GM15510 (cell line): ENCODE measurements around the gene SH2D5.

Experiments used
- POLR2A ChIP-seq: IDR thresholded peaks from 3 replicates; pipeline ENCODE4 v1.6.1; 2011; ENCODE audit warnings: borderline replicate concordance; ENCODE audit not compliant: insufficient read length; ENCODE audit errors: extremely low read depth

SH2D5 gene

DNA sequence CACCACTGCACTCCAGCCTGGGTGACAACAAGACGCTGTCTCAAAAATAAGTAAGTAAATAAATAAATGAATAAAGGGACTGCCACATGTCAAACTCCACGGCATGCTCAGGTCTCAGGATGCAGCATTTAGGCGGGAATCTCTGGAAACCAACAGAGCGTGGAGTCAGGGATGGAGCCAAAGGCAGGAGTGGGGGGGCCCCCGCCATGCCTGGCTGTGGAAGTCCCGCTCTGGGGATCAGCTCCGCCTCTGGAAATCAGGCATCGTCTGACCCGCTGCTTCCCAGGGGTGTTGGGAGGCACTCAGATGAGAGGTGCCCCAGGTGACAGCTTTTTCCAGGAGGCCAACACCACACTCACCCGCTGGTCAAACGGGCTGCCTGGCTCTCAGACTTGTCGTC is 34.9 kb downstream of the SH2D5 start:
- no peak for TF ChIP-seq POLR2A

DNA sequence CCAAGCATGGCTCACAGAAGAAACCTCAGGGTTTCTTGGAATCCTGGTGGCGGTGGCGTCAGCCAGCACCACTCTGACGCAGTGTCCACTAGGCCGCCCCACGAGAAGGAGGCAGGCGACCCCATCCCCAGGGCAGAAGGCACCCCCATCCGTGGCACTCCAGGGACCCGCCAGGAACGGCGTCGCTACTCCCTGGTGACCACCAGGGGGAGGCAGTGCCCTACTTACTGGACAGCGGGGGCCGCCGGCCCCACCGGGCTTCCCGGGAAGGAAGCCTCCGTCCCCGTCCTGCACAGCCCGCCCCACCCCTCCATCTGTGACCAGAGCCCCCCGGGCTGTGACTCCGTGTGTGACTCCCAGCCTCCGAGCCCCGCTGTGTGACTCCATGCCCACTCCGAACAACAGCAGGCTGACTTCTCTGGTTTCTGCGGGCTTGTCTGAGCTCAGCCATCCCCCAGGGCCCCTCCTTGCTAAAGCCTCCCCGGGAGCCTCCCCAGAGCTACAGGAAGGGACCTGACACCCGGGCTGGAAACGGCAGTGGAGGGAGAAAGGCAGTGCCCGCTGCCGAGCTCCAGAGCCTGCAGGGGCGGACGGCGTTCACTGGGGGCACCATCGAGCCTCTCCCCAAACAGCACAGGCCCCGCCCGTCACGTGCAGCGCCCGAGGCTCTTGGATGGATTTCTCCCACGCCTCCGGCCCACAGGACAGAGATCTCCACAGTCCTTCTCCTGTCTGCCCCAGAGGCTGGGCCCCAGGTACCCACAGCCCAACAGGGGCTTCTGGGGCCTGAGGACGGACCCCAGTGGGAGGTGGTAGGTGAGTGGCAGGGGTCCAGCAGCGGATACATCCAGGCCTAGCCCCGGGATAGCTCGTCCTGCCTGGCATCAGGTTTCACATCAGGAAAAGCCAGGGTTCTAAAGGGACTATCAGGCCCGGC is 35.8 kb downstream of the SH2D5 start:
- TF ChIP-seq POLR2A: no peak

DNA sequence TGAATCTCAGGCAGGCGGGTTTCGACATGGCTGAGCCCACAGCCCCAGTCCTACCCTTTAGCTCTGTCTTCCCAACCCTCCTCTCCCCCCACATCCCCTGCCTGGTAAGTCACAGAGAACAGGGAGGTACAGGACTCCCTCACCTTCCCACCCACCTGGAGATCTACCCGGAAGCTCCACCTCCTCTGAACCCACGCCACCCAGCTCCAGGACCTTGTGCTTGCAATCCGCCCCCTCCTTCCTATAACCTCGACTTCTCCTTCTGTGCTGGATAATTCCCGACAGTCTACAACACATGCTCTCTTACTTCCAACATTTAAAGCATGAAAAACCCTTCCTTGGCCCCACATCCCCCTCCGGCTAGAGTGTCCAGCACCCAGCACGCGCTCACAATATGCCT is 37.0 kb downstream of the SH2D5 start:
- TF ChIP-seq POLR2A: no peak

- TF ChIP-seq POLR2A: no peak
Observed at GRCh38 chr1:20693623-20694022, 38.9 kb downstream of the SH2D5 start.

GRCh38 chr1:20691872-20692271 is 40.6 kb downstream of the SH2D5 start:
- TF ChIP-seq POLR2A: no peak

DNA sequence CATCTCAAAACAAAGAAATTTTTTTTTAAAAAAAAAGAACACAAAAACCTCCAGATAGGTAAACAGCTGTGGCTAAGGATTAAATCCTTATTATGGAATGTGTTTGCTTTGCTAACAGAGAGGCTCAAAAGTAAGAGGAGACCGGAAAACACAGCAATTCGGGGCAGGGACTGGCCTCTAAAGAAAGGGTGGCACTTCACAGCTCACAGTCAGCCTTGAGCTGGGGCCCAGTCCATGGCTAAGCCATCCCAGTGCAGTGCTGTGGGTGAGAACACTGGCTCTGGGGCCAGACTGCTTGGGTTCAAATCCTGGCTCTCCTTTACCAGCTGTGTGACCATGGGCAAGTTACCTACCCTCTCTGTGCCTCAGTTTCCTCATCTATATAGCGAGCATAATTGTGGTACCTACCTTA is 42.9 kb downstream of the SH2D5 start:
- no peak for TF ChIP-seq POLR2A

- no peak for TF ChIP-seq POLR2A
Observed at GRCh38 chr1:20686883-20687725, 45.4 kb downstream of the SH2D5 start.

DNA sequence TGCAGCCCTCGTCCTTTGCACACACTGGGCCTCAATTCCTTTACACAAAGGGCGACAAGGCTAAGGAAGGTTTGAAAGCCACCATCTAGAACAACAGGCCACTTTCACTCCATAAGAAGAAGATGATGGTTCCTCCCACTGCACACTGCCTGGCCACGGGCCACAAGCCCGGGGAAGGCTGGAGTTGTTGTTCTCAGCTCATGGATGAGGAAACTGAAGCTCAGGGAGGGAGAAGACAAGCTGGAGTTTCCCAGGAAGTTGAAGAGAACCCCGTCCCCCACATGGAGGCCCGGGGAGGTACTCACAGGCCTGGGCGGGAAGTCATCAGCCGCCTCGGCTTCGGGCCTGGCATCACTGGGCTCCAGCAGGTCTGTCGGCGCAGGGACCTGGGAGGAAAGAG is 46.8 kb downstream of the SH2D5 start:
- no peak for TF ChIP-seq POLR2A

DNA sequence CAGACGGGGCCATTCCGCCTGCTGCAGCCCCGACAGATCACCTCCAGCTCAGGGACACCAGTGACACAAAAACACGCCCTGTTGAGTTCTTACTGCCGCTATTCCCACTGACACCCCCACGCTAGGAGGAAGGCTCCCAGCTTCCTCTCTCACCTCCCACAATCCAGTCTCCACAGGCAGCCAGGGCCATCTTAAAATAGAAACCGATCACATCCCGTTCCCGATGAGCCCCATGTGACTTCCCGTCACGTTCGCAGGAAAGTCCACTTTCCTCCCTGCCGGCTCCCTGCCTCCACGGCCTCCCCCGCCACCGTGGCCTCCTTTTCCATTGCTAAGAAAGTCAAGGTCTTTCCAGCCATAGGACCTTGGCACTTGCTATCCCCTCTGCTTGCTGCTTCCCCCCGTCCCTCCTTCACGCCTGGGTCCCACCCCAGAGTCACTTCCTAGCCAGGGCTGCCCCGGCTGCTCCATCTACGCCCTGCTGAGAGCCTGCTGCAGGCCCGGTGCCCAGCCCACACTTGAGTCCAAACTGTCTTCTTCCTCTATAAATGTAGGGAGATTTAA is 47.3 kb downstream of the SH2D5 start:
- no peak for TF ChIP-seq POLR2A

GRCh38 chr1:20684651-20685050 is 47.9 kb downstream of the SH2D5 start:
- TF ChIP-seq POLR2A: no peak

DNA sequence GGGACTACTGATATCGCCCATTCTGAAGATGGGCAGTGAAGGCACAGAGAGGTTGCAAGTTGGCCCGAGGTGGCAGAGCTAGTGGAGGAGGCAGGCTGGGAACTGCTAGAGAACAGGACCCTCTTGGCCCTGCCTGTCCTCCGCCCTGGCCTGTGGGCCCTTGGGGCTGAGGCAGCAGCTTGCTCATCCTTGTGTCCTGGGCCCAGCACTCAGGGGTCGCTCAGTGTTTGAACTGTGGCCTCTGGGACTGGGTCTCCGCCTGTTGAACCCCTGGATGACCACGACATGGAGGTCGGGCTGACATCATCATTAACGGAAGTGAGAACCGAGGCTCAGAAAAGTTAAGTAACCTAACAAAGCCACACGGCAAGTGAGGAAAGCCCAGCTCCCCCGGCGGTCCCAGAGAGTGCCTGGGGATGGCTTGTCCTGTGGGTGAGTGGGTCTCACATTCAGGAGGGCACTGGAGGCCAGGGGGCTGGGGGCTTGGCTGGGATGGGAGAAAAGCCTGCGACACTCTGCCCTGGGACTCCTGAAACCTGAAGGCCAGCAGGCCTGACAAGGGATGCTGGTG is 48.4 kb downstream of the SH2D5 start:
- no peak for TF ChIP-seq POLR2A

DNA sequence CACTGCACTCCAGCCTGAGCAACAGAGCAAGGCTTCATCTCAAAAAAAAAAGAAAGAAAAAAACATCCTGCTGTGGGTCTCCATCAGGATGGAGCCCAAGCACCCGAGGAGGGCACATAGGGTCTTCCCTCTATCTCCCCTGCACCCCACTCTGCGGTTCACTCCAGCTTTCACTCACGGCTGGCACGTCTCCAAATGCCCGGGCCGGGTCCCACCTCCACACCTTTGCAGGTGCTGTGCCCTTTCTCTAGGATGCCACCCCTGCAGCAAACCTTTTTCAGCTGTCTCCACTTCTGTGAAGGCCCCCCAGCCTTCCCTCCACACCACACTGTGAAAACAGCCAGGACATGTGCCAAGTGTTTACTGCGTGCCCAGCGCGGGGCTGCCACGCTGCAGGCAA is 48.9 kb downstream of the SH2D5 start:
- no peak for TF ChIP-seq POLR2A

- TF ChIP-seq POLR2A: no peak
Observed at GRCh38 chr1:20682571-20683236, 49.8 kb downstream of the SH2D5 start.

DNA sequence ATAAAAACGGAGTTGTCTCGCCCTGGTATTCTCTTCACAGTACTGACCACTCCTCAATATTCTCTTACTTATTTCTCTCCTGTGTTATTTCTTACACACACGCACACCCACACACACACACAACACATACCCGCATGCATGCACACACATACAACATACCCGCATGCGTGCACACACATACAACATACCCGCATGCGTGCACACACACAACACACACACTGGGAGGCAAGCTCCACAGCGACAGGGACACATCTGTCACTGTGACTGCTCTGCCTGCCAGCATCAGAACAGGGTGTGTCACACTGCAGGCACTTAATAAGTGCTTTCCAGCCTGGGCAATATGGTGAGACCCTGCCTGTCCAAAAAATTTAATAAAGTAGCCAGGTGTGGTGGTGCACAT is 50.5 kb downstream of the SH2D5 start:
- TF ChIP-seq POLR2A: no peak

GRCh38 chr1:20680269-20680668 is 52.2 kb downstream of the SH2D5 start:
- no peak for TF ChIP-seq POLR2A

DNA sequence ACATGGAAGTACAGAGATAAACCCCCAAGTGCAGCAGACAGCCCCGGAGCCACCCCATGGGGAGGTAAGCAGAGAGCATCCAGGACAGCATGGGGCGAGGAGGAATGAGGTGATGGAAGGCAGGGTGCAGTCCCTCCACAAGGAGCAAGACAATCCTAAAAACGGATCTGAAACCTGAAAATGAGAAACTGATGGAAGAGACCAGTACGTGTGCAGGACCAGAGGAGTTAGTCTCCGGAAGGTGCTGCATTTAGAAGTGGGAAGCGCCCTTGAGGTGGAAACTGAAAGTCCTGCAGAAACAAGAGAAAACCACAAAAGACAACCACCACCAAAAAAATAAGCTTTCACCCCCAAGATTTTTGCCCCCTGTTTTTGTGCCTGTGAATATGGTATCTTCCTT is 53.9 kb downstream of the SH2D5 start:
- TF ChIP-seq POLR2A: no peak

GRCh38 chr1:20672265-20672632 is 60.3 kb downstream of the SH2D5 start:
- no peak for TF ChIP-seq POLR2A
